Endometrial microvascular endothelial cells (primary cell): Measurements from ENCODE around the gene CD93. TPM values are rescaled to one million over a fixed set of nuclear protein-coding genes. Genes with fewer than 3 reads are reported as not detected.

ENCODE experiments used
- in situ Hi-C: cut with HindIII; loops from 2 replicates; pipeline ENCODE4 v1.10.0; 2017; ENCODE audit warnings: low sequenced_read_pairs, low pct_unique_long_range_greater_than_20kb; ENCODE audit errors: inconsistent ontology term
- total RNA-seq: library from RNA; depleted of rRNA; stranded (reverse); fragments of >200 nt; gene quantifications from one replicate; pipeline ENCODE4 v1.2.3, GENCODE V29; 2015; ENCODE audit errors: inconsistent ontology term

The CD93 gene
- total RNA-seq, 1 donor from 2014 or later = 477 TPM

DNA sequence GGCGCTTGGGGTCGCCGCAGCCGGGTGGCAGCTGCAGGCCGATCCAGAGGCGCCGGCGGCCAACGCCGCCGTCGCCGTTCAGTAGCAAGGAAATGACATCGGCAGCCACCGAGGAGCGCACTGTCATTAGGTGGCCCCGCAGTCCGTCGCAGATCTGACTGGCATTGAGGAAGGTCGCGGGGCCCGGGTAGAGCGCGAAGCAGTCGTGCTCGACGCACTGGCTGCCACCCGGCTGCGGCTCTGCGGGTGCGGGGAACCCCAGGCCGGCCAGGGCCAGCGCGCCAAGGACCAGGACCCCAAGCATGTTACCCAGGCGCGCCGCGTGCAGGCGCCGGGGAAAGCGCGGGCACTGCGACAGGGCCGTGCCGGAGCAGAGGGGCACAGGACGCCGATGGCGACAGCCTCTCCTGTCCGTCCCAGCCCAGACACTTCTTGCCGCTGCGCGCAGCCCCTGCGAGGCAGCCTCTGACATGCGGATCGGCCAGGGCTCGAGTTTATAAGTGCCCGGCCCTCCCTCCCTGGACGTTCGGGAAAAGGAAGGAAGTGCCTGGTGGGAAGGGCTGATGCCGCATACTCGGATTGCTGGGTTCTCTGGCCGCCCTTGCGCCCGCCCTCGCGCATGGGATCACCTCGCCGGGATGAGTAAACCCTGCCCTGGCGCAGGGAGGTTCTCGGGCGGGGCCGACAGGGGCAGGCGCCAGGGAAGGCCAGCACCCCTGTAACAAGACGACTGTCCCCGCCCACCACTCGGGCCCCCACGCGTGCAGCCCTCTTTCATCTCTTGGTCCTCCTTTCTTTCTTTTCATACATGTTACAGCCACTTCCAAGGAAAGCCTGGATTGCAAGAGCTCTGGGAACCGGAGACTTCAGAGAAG is 36.7 kb downstream of the CD93 start, which contains the start of gene THBD:
Gene THBD, minus strand, starts transcription at position 472 of the 875 bp plus-strand sequence. Its CDS starts 168 bp downstream, at position 304.
- in situ Hi-C loops = loop anchor here (10.0 to 25.0 kb wide), 2 partner anchors 213 to 355 kb away; no protein-coding TSS in a partner anchor

DNA sequence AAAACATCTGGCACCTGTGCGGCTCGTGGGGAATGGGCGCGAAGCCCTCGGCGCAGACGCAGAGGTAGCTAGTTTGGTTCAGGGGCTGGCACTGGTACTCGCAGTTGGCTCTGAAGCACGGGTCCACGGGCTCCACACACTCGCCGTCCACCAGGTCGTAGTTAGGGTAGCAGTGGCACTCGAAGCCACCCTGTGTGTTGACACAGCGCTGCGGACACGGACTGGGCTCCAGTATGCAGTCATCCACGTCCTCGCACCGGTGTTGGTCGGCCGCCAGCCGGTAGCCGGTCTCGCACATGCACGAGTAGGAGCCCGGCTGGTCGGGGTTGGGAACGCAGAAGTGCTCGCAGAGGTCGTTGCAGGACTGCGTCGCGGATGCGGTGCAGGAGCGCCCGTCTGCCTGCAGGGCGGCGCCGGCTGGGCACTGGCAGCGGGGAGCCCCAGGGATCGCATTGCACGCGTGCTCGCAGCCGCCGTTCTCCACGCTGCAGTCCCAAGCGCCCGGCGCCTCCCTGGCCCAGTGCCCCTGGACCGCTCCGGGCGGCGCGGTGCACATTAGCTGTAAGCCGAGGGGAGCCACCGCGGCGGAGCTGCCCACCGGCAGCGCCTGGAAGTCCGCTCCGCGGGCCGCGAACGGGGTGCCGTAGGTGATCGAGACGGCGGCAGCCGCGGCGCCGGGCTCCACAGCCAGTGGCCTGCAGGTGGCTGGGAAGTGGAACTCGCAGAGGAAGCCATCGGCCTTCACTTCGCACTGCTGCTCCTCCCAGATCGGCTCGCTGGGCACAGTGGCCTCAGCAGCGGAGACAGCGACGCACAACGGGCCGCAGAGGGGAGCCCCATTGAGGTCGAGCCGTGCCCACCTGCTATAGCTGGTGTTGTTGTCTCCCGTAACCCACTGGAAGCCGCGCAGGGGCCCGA is 37.6 kb downstream of the CD93 start:
- in situ Hi-C loops = loop anchor here (10.0 kb wide), 1 partner anchor 354 kb away; no protein-coding TSS in a partner anchor

DNA sequence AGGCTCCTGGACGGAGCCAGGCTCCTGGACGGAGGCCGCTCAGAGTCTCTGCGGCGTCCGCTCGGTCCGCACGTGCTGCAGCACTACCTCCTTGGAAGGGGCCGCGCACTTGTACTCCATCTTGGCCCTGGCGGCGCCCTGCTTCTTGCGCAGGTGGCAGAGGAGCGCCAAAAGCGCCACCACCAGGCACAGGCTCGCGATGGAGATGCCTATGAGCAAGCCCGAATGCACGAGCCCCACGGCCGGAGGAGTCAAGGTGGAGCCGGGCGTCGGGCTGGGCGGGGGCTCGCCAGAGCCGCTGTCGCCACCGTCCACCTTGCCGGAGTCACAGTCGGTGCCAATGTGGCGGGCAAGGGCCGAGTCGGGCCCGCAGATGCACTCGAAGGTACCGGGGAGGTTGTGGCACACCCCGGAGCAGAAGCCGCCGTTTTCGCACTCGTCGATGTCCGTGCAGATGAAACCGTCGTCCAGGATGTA is 38.3 kb downstream of the CD93 start:
- in situ Hi-C loops = loop anchor here (10.0 kb wide), 1 partner anchor 353 kb away; no protein-coding TSS in a partner anchor

DNA sequence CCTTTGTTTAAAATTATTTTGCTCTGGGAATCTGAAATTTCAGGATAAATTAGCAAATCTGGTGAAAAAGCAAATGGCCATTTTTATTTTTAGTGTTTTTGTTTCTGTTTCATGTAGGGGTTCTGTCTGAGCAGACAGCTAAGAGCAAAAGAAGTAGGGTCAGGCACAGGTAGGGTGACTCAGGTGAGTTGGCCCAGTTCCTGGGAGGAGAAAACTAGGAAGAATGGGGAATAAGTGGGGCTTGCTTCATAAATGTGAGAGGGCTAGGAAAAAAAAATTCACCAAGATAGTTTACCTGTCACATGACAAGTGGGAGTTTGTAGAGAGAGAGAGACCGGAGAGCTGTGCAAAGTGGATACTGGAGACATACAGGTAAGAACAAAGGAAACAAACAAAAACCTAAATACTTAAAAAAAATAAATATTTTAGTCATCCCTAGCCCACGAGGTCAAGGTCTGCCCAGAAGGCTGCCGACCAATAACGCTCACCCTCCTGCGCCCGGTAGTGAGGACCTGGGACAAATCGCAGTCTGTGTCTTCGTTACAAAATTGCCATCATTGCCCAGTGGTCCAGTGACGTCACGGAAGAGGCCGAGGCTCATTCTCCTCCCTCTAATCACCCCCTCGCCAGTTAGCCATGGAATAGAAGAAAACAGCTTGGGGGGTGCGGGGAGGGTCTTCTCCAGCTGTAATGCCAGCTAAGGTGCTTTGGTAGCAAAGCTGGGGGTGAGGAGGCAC is 39.0 kb downstream of the CD93 start:
- in situ Hi-C loops = loop anchor here (10.0 kb wide), 1 partner anchor 352 kb away; no protein-coding TSS in a partner anchor

DNA sequence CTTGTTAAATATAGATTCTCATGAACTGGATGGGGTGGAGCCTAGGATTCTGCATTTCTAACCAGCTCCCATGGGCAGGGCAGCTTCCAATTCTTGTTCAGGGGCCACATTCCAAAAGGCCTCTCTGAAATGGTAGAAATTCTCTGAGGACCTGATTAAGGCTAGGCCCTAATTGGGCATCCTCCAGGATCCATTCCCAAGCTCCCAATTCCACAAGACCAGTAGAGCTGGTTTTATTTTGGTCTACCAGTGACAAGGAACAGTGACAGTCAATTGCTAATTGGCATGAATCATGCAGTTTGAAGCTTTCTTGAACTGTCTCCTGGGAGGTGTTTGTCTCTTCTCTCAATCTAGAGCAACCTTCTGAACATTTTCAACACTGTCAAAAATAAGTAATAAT is 39.7 kb downstream of the CD93 start:
- in situ Hi-C loops = loop anchor here (10.0 kb wide), 1 partner anchor 352 kb away; no protein-coding TSS in a partner anchor

DNA sequence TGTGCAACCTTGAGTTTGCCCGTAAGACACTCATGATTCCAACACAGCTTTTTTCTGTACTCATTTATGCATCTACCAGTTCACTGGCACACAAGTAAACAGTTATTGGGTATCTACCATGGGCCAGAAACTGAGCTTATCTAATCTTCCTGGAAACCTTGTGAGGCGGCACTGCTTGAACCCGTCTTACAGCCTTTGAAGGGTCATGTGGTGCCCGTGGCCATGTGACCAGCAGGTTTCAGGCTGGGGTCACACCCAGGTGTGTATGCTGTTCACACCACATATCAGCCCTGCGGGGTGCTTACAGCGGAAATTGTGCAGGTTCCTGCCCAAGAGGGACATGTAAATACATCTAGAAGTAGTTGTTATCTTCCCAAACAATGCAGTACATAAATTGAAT is 42.7 kb downstream of the CD93 start:
- in situ Hi-C loops = loop anchor here (10.0 kb wide), 1 partner anchor 349 kb away; no protein-coding TSS in a partner anchor

DNA sequence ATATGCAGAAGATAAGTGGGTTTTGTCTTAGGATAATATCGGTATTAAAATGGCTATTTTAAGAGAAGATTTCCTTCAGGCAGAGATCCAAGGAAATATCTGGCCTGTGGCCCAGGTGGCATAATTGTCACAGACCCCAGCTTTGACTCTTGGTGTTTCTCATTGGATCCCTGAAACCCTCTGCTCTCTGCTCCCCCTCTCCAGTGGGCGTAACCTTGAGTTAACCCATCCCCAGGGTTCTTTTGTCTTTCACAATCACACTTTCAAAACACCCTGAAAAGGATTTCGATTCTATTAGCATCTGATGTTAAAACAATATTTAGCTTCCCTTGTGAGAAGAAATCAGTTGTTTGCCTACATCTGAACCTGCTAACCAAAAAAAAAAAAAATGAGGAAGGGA is 43.9 kb downstream of the CD93 start:
- in situ Hi-C loops = loop anchor here (10.0 kb wide), 1 partner anchor 347 kb away; no protein-coding TSS in a partner anchor

DNA sequence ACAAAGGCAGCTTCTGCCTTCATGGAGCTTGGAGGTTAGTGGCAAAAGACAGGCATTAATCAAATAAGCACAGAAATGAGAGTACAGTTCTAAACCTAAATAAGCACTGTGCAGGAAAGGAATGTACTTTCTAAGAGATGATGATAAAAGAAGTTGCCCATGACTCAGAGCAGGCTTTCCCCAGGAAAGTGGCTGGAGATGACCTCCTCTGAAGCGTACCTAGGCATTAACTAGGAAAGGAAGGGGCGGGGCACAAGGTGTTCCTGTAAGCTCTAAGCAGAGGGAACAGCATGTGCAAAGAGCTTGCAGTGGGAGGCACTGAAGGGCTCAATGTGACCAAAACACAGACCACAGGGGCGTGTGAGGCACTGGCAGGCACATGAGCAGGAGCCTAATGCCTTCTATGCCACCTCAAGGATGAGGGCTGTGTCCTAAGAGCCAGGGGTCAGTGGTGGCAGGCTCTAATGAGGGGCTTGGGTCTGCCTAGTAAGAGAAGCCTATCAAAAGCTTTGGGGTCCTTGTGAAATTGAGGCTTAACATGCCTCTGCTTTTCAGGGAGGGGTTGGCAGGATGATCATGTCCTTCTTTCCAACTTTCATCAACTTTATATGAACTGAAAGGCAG is 46.1 kb downstream of the CD93 start:
- in situ Hi-C loops = loop anchor here (10.0 kb wide), 1 partner anchor 345 kb away; no protein-coding TSS in a partner anchor

DNA sequence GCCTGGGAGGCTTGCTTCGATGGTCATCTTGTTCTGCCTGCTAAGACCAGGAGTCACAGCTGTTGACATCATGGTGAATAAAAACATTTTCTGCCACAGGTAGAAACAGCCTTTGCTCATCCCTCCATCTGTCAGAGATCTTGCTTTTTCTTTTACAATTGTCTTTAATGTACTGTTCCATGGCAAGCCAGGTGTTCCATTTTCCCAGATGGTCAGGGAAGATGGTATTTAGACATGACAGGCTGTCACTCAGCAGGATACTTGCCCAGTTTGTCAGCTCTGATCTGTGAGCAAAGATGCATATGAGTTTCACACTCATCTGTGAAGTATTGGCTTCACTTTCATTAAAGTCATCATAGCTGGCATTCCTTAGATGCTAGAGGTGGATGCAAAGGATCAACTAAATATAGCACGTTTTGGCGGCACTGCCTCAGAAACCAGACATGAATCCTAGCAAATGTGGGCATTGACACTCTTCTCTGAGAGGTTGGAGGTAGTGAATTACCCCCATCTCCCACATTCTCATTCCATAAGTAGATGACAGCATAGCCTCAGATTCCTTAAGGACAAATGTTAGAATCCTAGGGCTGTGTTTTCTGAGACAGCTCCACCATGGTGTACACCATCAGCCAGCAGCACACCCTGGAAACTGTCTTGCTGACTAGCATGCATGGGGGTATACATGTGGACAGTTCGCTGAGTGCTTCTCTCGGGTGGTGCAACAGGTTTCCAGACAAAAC is 46.8 kb downstream of the CD93 start:
- in situ Hi-C loops = no loop called here

DNA sequence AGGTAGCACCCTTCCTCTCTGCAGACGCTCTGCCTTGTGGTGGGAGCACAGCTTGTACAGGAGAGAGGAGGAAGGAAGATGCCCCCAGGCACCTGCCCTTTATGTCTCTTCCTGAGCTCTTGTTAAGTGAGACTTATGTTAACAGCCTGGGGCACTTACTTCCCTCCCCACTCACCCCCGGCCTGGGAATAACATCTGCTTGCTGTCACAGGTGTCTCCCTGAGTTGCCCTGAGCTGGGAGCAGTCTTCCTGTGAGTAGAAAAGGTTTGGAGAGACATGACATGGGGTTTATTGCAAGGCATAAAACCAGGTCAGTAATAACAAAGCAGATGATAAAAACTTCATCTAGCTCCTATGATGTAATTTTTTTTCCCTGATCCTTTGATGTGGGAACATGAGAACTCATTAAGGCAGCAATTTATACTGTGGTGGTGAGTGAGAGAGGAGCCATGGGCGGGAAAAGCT is 49.1 kb downstream of the CD93 start:
- in situ Hi-C loops = no loop called here

DNA sequence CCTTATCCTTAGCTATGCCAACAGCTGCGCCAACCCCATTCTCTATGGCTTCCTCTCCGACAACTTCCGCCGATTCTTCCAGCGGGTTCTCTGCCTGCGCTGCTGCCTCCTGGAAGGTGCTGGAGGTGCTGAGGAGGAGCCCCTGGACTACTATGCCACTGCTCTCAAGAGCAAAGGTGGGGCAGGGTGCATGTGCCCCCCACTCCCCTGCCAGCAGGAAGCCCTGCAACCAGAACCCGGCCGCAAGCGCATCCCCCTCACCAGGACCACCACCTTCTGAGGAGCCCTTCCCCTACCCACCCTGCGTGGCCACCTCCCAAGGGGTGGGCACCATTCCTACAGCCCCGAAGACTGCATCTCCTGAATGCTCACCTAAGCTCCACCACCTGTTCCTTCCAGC is 49.8 kb downstream of the CD93 start:
- in situ Hi-C loops = no loop called here

DNA sequence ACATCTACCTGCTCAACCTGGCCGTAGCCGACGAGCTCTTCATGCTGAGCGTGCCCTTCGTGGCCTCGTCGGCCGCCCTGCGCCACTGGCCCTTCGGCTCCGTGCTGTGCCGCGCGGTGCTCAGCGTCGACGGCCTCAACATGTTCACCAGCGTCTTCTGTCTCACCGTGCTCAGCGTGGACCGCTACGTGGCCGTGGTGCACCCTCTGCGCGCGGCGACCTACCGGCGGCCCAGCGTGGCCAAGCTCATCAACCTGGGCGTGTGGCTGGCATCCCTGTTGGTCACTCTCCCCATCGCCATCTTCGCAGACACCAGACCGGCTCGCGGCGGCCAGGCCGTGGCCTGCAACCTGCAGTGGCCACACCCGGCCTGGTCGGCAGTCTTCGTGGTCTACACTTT is 50.4 kb downstream of the CD93 start:
- in situ Hi-C loops = no loop called here

DNA sequence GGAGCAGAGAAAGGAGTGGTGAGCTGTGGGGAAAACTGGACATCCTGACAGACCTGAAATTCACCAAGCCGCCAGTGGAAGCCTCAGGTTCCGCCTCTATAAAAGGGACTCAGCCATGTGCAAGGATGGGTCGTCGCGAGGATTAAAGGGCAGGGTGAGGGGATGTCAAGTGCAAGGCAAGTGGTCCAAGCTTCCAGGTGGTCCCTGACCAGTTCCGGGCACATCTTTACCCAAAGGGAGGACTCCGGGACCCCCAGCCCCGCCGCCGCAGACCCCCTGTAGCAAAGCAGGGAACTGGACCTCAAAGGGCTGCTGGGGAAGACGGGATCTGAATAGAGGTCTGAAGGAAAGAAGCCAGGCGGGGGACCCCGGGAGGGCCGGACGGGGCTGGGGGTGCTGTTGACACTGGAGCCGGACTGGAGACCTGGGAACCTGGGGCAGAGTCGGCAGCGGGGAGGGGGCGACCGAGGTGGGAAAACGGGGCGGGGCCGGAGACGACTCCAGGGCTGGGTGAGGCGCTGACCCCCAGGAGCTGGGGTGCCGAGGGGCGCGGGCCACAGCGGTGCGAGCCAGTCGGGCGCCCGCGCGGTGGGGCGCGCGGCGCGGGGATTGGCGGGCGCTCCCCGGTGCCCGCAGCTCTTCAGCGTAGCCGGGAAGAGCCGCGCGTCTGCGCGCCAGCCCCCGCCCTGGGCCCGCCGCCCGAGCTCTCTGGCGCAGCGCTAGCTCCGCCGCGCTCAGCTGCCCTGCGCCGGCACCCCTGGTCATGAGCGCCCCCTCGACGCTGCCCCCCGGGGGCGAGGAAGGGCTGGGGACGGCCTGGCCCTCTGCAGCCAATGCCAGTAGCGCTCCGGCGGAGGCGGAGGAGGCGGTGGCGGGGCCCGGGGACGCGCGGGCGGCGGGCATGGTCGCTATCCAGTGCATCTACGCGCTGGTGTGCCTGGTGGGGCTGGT is 51.1 kb downstream of the CD93 start, which contains the start of gene SSTR4:
Gene SSTR4, plus strand, starts transcription at position 592 of the 951 bp plus-strand sequence. Its CDS starts 172 bp downstream, at position 764.
- in situ Hi-C loops = no loop called here

DNA sequence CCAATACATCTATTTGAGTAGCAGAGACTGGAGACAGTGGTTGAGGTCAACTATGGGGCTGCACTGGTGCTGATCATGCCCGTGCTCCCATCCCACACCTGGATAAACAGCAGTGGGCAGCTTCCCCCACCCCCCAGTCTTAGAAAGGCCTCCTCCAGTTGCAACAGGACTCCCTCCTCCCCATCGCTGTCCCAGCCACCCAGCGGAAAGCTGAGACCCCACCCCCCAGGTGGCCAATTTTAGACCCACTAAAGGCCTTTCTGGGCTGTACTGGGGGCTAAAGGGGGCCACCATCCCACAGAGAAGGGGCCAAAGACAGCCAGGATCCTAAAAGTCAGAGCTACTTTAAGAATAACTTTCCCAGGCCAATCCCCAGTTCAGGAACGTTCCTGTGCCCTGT is 52.2 kb downstream of the CD93 start:
- in situ Hi-C loops = no loop called here

DNA sequence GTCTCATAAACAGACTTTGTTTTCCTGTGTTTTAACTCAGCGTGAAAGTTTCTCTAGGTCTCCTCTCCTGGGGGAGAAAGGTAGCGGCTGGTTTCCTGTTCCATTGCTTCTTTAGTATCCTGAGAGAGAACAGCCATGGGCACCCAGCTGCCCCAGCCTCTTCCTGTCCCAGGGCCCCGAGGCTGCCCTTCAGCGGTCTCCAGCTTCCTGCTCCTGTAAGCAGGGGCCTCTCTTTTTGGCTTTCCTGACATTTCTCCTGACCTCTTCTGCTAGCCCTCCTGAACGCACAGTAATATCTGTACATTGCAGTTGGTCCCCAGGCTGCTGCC is 53.4 kb downstream of the CD93 start:
- in situ Hi-C loops = no loop called here

DNA sequence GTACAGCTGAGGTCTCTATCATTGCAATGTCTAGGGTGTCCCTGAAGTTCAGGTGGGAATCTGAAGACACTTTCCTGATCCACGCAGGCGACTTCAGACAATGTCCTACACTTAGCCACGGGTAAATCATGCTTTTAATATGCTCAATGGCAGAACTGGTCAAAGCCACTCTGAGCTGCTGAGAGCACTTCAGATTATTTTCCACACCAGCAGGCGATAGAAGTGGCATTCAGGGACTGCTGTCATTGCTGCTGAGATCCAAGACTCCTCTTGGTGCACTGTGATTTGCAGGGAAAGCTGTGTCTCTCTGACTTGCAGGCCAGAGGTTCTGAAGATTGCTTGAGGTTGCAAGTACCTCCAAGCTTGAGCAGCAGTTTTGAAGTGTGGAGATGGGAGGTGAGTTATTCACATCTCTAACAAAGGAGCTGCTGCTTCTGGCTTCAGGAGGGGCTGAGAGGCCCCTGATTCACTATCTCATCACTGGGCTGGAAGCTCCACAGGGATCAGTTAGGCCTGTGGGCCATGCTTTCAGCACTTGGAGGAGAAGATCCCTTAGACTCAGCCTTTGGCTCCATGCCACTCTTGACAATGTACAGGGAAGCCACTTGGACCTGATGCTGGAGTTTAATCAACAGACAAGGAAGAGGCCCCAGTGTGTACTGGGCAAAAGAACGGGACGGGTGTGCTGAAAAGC is 53.9 kb downstream of the CD93 start:
- in situ Hi-C loops = no loop called here
